Esophagus squamous epithelium (tissue), 5 donors: Measurements from ENCODE around the gene ZNRF1. TPM values are rescaled to one million over a fixed set of nuclear protein-coding genes. Genes with fewer than 3 reads are reported as not detected.

Experiments
- DNase-seq: peaks from one replicate; lab custom pipeline; 2025; lab: John Stamatoyannopoulos, UW
- H3K27ac ChIP-seq, 4 donors: fragments of 200-600 bp; sonication (generic); one replicate each; pipeline ENCODE4 v1.5.1; 2016 to 2019; ENCODE audit warnings: mild to moderate bottlenecking in 1 of 4
- H3K27me3 ChIP-seq, 4 donors: fragments of 200-600 bp; sonication (generic); 1 replicate in 3 of 4; 2 replicates in 1 of 4; pipeline versions ENCODE4 v1.5.1 to v1.6.0; 2017 to 2021; ENCODE audit warnings: antibody characterized with exemption in 1 of 4
- H3K36me3 ChIP-seq, 3 donors: fragments of 200-600 bp; sonication (generic); one replicate each; pipeline ENCODE4 v1.5.1; 2016 to 2019
- H3K4me1 ChIP-seq, 3 donors: fragments of 200-600 bp; sonication (generic); one replicate each; pipeline ENCODE4 v1.5.1; 2017 to 2019
- H3K4me3 ChIP-seq, 4 donors: fragments of 200-600 bp; sonication (generic); 1 replicate in 3 of 4; 2 replicates in 1 of 4; pipeline ENCODE4 v1.5.1; 2016 to 2019; ENCODE audit warnings: mild to moderate bottlenecking in 2 of 4, moderate library complexity in 1 of 4
- H3K9me3 ChIP-seq, 3 donors: fragments of 200-600 bp; sonication (generic); one replicate each; pipeline ENCODE4 v1.5.1; 2016 to 2019
- CTCF ChIP-seq, 6 experiments: fragments of 450-650 bp in 4 of 6; fragments of 200-600 bp in 2 of 6; sonication (generic) in 2 of 6; IDR thresholded peaks; one replicate each; pipeline ENCODE4 v1.5.1; 2016 to 2019; ENCODE audit warnings: antibody characterized with exemption in 6 of 6, mild to moderate bottlenecking in 4 of 6, moderate library complexity in 4 of 6
- POLR2A ChIP-seq, 4 donors: fragments of 450-650 bp; IDR thresholded peaks; one replicate each; pipeline ENCODE4 v1.6.1; 2017; ENCODE audit warnings: antibody characterized with exemption in 4 of 4, mild to moderate bottlenecking in 4 of 4, moderate library complexity in 3 of 4
- WGBS, 2 donors: methylation state at CpG; one replicate each; pipeline ENCODE4 v1.1.5; 2018; 5-methylcytosine and 5-hydroxymethylcytosine counted together
- intact Hi-C: fragments of 100-400 bp; cut with DNase I; formaldehyde crosslinking; loops from one replicate; pipeline ENCODE4 v1.15.0; 2022
- total RNA-seq, 4 donors: library from RNA; depleted of rRNA; stranded (reverse); fragments of >200 nt; gene quantifications; one replicate each; pipeline ENCODE4 v1.1.0, GENCODE V29; 2016
- donor health status: DM: yes; HTN: yes; CAD: no.

The ZNRF1 gene
- total RNA-seq, 4 donors from 2014 or later, result 28.0 to 67.4 (median 33.5) TPM

- TF ChIP-seq POLR2A (IDR thresholded peaks at IDR 0.05), result no peak
- TF ChIP-seq CTCF (IDR thresholded peaks at IDR 0.05), result no peak
- Histone ChIP-seq H3K9me3 (no peaks in the 10 kb centered on the region), H3K27ac (peak overlapping the region in 2 of 4 donors; percentile 9 to 70)
Observed at GRCh38 chr16:75071621-75072020, 72.8 kb downstream of the ZNRF1 start.

DNA sequence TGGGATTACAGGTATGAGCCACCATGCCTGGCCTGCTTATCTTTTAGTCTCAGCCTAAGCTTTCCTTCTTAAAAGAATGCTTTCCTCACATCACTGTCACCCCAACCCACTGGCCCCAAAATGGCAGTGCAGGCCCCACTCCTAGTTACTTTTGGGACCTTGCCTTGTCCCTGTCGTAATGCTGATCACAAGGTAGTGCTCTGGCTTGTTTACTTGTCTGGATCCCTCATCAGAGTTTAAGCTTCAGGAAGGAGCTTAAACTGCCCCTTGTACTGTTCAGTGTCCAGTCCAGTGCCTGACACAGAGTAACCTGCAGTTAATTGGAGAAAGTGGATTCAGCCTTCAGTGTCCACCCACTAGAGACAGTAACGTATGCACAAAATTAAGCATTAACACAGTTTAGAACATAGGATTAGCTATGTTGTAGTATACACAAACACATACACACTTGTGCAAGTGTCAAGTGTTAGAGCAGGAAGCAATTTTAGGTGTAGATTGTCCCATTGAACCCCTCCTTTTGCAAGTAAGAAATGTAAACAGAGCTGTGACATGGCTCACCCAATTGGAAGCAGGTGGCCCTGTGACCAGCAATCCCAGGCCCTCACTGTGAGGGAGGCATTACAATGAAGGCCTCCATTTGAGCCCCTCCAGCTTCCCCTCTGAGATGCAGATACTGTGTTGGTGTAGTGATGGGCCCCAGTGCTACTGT, 73.6 kb downstream of the ZNRF1 start:
- no peaks in the 10 kb centered on the region for H3K36me3 ChIP-seq
- no peak overlapping the region for H3K27ac ChIP-seq
- H3K4me1 ChIP-seq, result peaks cover 0 to 64% (median 10%) of the 10 kb centered on the region in 3 donors
- no peak overlapping the region for H3K4me3 ChIP-seq
- intact Hi-C loops, result no loop called here
- H3K9me3 ChIP-seq, result no peaks in the 10 kb centered on the region
- no peaks in the 10 kb centered on the region for H3K27me3 ChIP-seq
- WGBS, 2 donors, result 95 to 100% methylated on average over 2 of the region's 2 CpGs
- no peak for DNase-seq
- TF ChIP-seq POLR2A (IDR thresholded peaks at IDR 0.05) (no peak), CTCF (IDR thresholded peaks at IDR 0.05) (no peak)

More at GRCh38 chr16:75071621-75072020, 72.8 kb downstream of the ZNRF1 start:
- no peaks in the 10 kb centered on the region for H3K27me3 ChIP-seq
- peaks cover 0 to 70% (median 10%) of the 10 kb centered on the region in 3 donors for H3K4me1 ChIP-seq
- no peak for DNase-seq
- H3K36me3 ChIP-seq, result no peaks in the 10 kb centered on the region
- 96 to 97% methylated on average over 3 of the region's 3 CpGs for WGBS, 2 donors
- intact Hi-C loops, result no loop called here
- H3K4me3 ChIP-seq, result no peak overlapping the region

GRCh38 chr16:75073545-75074303, 74.9 kb downstream of the ZNRF1 start:
- DNase-seq, result no peak
- intact Hi-C loops, result no loop called here
- H3K27ac ChIP-seq, result no peak overlapping the region
- no peaks in the 10 kb centered on the region for H3K36me3 ChIP-seq
- no peaks in the 10 kb centered on the region for H3K9me3 ChIP-seq
- 77 to 87% methylated on average over 17 to 20 of the region's 20 CpGs for WGBS, 2 donors
- H3K4me1 ChIP-seq, result peaks cover 0 to 60% (median 10%) of the 10 kb centered on the region in 3 donors
- no peaks in the 10 kb centered on the region for H3K27me3 ChIP-seq
- no peak overlapping the region for H3K4me3 ChIP-seq
- TF ChIP-seq POLR2A (IDR thresholded peaks at IDR 0.05), result no peak
- no peak for TF ChIP-seq CTCF (IDR thresholded peaks at IDR 0.05)

GRCh38 chr16:75074304-75074793, 75.5 kb downstream of the ZNRF1 start:
- peaks cover 0 to 57% (median 10%) of the 10 kb centered on the region in 3 donors for H3K4me1 ChIP-seq
- no peaks in the 10 kb centered on the region for H3K36me3 ChIP-seq
- TF ChIP-seq POLR2A (IDR thresholded peaks at IDR 0.05) (no peak), CTCF (IDR thresholded peaks at IDR 0.05) (no peak)
- WGBS, 2 donors, result 65 to 66% methylated on average over 3 to 4 of the region's 4 CpGs
- no peak for DNase-seq
- H3K9me3 ChIP-seq, result no peaks in the 10 kb centered on the region
- no peak overlapping the region for H3K4me3 ChIP-seq
- intact Hi-C loops, result no loop called here
- H3K27ac ChIP-seq, result peak overlapping the region in 1 of 4 donors; percentile 37
- no peaks in the 10 kb centered on the region for H3K27me3 ChIP-seq
